ENCODE data around the gene APOBEC3F.

- no peak for TF ChIP-seq POLR2A (IDR thresholded peaks at IDR 0.05)
- TF ChIP-seq CTCF (IDR thresholded peaks at IDR 0.05), result no peak
These were observed 37.7 kb downstream of the APOBEC3F start for GRCh38 chr22:39078329-39078728.

All from thyroid gland (tissue), 4 donors.